HEK293 (cell line): ENCODE measurements around the gene BICC1.

ENCODE experiments used
- CTCF ChIA-PET: fragments of 350-600 bp; formaldehyde crosslinking; extraction: SDS; loops from one replicate; lab custom pipeline; 2021; ENCODE audit warnings: antibody characterized with exemption; lab: Yijun Ruan, JAX
- POLR2A ChIA-PET: fragments of 300-600 bp; formaldehyde crosslinking; extraction: SDS; loops from one replicate; lab custom pipeline; 2020; ENCODE audit warnings: antibody characterized with exemption, inconsistent platforms; lab: Yijun Ruan, JAX
- H3K27ac ChIP-seq: fragments of 200-500 bp; sonication (Bioruptor generic); 2 replicates; pipeline ENCODE4 v1.5.1; 2014; ENCODE audit warnings: low read depth, low read length, control low read depth, inconsistent platforms; ENCODE audit errors: extremely low read depth
- H3K36me3 ChIP-seq, 2 experiments: fragments of 200-500 bp in 1 of 2; sonication (Bioruptor generic) in 1 of 2; 1 replicate in 1 of 2; 2 replicates in 1 of 2; pipeline ENCODE4 v1.5.1; 2014 to 2017; ENCODE audit warnings: inconsistent platforms in 2 of 2, low read length in 2 of 2; ENCODE audit not compliant: control insufficient read depth in 2 of 2, insufficient read depth in 1 of 2
- H3K4me1 ChIP-seq: fragments of 200-500 bp; sonication (Bioruptor generic); 2 replicates; pipeline ENCODE4 v1.5.1; 2014; ENCODE audit warnings: mild to moderate bottlenecking, low read length, inconsistent platforms; ENCODE audit not compliant: control insufficient read depth, insufficient read depth
- H3K4me3 ChIP-seq: 2 replicates; pipeline ENCODE4 v1.5.1; 2011; ENCODE audit warnings: low read depth, mild to moderate bottlenecking, control low read depth, low read length, moderate library complexity
- H3K9me3 ChIP-seq: fragments of 200-500 bp; sonication (Bioruptor generic); 2 replicates; pipeline ENCODE4 v1.5.1; 2014; ENCODE audit warnings: low read depth, low read length, inconsistent platforms; ENCODE audit not compliant: control insufficient read depth, insufficient read depth
- BCL11B ChIP-seq: fragments of 450-650 bp; formaldehyde crosslinking; IDR thresholded peaks from 2 replicates; pipeline ENCODE4 v1.5.1; 2016; ENCODE audit warnings: low read depth, missing biosample characterization, missing genetic modification characterization
- INSM2 ChIP-seq: fragments of 450-650 bp; formaldehyde crosslinking; IDR thresholded peaks from 2 replicates; pipeline ENCODE4 v1.5.1; 2016; ENCODE audit warnings: missing biosample characterization, missing genetic modification characterization
- KLF10 ChIP-seq: fragments of 450-650 bp; IDR thresholded peaks from 2 replicates; pipeline ENCODE4 v1.5.1; 2018; ENCODE audit warnings: missing biosample characterization, mild to moderate bottlenecking, missing genetic modification characterization
- PRDM2 ChIP-seq: fragments of 450-650 bp; formaldehyde crosslinking; IDR thresholded peaks from 2 replicates; pipeline ENCODE4 v1.5.1; 2016; ENCODE audit warnings: missing biosample characterization, missing genetic modification characterization, borderline replicate concordance
- PRDM4 ChIP-seq: fragments of 450-650 bp; formaldehyde crosslinking; IDR thresholded peaks from 2 replicates; pipeline ENCODE4 v1.5.1; 2017; ENCODE audit warnings: missing biosample characterization, missing genetic modification characterization
- TCF7L2 ChIP-seq: IDR thresholded peaks from 2 replicates; pipeline ENCODE4 v1.6.1; 2011; ENCODE audit warnings: low read depth, mild to moderate bottlenecking, inconsistent platforms, low read length, moderate library complexity, borderline replicate concordance
- ZBTB20 ChIP-seq: fragments of 450-650 bp; formaldehyde crosslinking; IDR thresholded peaks from 2 replicates; pipeline ENCODE4 v1.5.1; 2016; ENCODE audit warnings: missing biosample characterization, missing genetic modification characterization
- ZFP41 ChIP-seq: fragments of 450-650 bp; formaldehyde crosslinking; IDR thresholded peaks from 2 replicates; pipeline ENCODE4 v1.5.1; 2016; ENCODE audit warnings: missing biosample characterization, missing genetic modification characterization, borderline replicate concordance
- ZNF138 ChIP-seq: fragments of 450-650 bp; formaldehyde crosslinking; IDR thresholded peaks from 2 replicates; pipeline ENCODE4 v1.5.1; 2016; ENCODE audit warnings: missing biosample characterization, missing genetic modification characterization, borderline replicate concordance
- ZNF211 ChIP-seq: fragments of 450-650 bp; formaldehyde crosslinking; IDR thresholded peaks from 2 replicates; pipeline ENCODE4 v1.5.1; 2016; ENCODE audit warnings: low read depth, missing biosample characterization, missing genetic modification characterization
- ZNF266 ChIP-seq: fragments of 450-650 bp; formaldehyde crosslinking; IDR thresholded peaks from 2 replicates; pipeline ENCODE4 v1.5.1; 2016; ENCODE audit warnings: missing biosample characterization, missing genetic modification characterization, low read depth
- ZNF280D ChIP-seq: fragments of 450-650 bp; formaldehyde crosslinking; IDR thresholded peaks from 2 replicates; pipeline ENCODE4 v1.5.1; 2016; ENCODE audit warnings: missing biosample characterization, missing genetic modification characterization
- ZNF354C ChIP-seq: fragments of 450-650 bp; formaldehyde crosslinking; IDR thresholded peaks from 2 replicates; pipeline ENCODE4 v1.5.1; 2016; ENCODE audit warnings: missing biosample characterization, missing genetic modification characterization, low read depth, borderline replicate concordance
- ZNF394 ChIP-seq: fragments of 450-650 bp; formaldehyde crosslinking; IDR thresholded peaks from 2 replicates; pipeline ENCODE4 v1.5.1; 2016; ENCODE audit warnings: missing biosample characterization, missing genetic modification characterization, mild to moderate bottlenecking, moderate library complexity, borderline replicate concordance
- ZNF571 ChIP-seq: fragments of 450-650 bp; formaldehyde crosslinking; IDR thresholded peaks from 2 replicates; pipeline ENCODE4 v1.5.0; 2017; ENCODE audit warnings: missing biosample characterization, missing genetic modification characterization
- ZNF660 ChIP-seq: fragments of 450-650 bp; IDR thresholded peaks from 2 replicates; pipeline ENCODE4 v1.5.1; 2018; ENCODE audit warnings: missing biosample characterization, mild to moderate bottlenecking, missing genetic modification characterization
- ZNF777 ChIP-seq: fragments of 450-650 bp; formaldehyde crosslinking; IDR thresholded peaks from 2 replicates; pipeline ENCODE4 v1.5.1; 2017; ENCODE audit warnings: missing biosample characterization, missing genetic modification characterization, borderline replicate concordance
- ZNF843 ChIP-seq: fragments of 450-650 bp; formaldehyde crosslinking; IDR thresholded peaks from 2 replicates; pipeline ENCODE4 v1.5.1; 2016; ENCODE audit warnings: missing biosample characterization, missing genetic modification characterization
- ZSCAN23 ChIP-seq: fragments of 450-650 bp; formaldehyde crosslinking; IDR thresholded peaks from 2 replicates; pipeline ENCODE4 v1.5.1; 2016; ENCODE audit warnings: missing biosample characterization, missing genetic modification characterization
- TF ChIP-seq, protein P1 (sequence below): fragments of 450-650 bp; formaldehyde crosslinking; IDR thresholded peaks from 2 replicates; pipeline ENCODE4 v1.5.1; 2017; ENCODE audit warnings: missing biosample characterization, missing genetic modification characterization
- TF ChIP-seq, protein P2 (sequence below): fragments of 450-650 bp; formaldehyde crosslinking; IDR thresholded peaks from 2 replicates; pipeline ENCODE4 v1.5.1; 2017; ENCODE audit warnings: missing biosample characterization, missing genetic modification characterization

The BICC1 gene

DNA sequence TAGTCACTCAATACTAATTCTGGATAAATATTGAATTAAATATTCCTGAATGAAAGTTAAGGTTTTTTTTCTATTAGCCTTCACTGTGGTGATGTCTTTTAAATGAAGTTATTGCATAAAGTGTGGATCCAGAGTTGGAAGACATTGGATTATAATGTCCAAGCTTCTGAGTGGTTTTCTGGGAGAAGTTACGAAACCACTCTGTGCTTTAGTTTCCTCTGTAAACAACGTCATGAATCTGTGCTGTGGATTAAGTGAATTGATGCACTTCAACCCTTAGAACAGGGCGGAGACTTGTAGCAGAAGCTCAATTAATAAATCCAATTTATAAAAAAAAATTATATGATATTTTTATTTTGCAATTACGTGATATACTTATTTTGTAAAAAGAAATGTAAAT lies 271.7 kb downstream of the BICC1 start (continued):
- TF ChIP-seq ZNF571 (tag by site-specific recombination) (no peak), BCL11B (tag by site-specific recombination) (no peak), ZBTB20 (tag by site-specific recombination) (no peak), ZNF138 (tag by site-specific recombination) (no peak), ZNF211 (no peak)

DNA sequence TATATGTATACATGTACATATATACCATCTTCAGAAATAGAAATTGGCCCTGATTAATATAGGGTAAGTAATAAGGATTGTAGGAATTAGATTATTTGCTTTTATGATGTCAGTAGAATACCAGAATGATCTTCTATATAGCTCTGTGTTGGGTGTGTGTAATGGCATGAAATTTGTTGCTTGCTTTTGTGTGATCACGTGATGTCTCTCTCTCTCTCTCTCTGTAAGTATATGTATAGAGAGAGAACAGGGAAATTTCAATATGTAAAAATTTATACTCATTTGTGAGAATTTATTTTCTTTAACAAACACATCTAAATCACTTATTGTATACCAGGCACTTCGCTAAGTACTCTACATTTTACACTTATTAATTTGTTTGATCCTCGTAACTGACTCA lies 272.7 kb downstream of the BICC1 start:
- Histone ChIP-seq H3K4me3 (no peak overlapping the region), H3K4me1 (no peaks in the 10 kb centered on the region), H3K9me3 (no peaks in the 10 kb centered on the region), H3K36me3 (no peaks in the 10 kb centered on the region), H3K27ac (no peak overlapping the region)
- ChIA-PET CTCF (interaction anchor here (0.8 to 1.2 kb wide), 2 partner anchors 168 to 1446 kb away, joined by 3 to 4 read pairs; no protein-coding TSS in a partner anchor), POLR2A (no interaction called here)
- TF ChIP-seq ZSCAN23, result no peak
- no peak for TF ChIP-seq INSM2 (tag by site-specific recombination)
- no peak for TF ChIP-seq PRDM4
- no peak for TF ChIP-seq ZNF266
- no peak for TF ChIP-seq ZNF394
- no peak for TF ChIP-seq KLF10
- TF ChIP-seq ZNF777 (tag by site-specific recombination), result no peak
- TF ChIP-seq ZNF280D (tag by site-specific recombination), result no peak
- no peak for TF ChIP-seq TCF7L2
- TF ChIP-seq ZNF843 (tag by site-specific recombination), result no peak
- TF ChIP-seq, protein P1, sequence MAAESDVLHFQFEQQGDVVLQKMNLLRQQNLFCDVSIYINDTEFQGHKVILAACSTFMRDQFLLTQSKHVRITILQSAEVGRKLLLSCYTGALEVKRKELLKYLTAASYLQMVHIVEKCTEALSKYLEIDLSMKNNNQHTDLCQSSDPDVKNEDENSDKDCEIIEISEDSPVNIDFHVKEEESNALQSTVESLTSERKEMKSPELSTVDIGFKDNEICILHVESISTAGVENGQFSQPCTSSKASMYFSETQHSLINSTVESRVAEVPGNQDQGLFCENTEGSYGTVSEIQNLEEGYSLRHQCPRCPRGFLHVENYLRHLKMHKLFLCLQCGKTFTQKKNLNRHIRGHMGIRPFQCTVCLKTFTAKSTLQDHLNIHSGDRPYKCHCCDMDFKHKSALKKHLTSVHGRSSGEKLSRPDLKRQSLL, result no peak
- no peak for TF ChIP-seq ZFP41 (tag by site-specific recombination)
- no peak for TF ChIP-seq ZNF354C (tag by site-specific recombination)
- no peak for TF ChIP-seq PRDM2 (tag by site-specific recombination)
- TF ChIP-seq ZNF660 (tag by site-specific recombination), result no peak
- no peak for TF ChIP-seq BCL11B (tag by site-specific recombination)
- TF ChIP-seq, protein P2, sequence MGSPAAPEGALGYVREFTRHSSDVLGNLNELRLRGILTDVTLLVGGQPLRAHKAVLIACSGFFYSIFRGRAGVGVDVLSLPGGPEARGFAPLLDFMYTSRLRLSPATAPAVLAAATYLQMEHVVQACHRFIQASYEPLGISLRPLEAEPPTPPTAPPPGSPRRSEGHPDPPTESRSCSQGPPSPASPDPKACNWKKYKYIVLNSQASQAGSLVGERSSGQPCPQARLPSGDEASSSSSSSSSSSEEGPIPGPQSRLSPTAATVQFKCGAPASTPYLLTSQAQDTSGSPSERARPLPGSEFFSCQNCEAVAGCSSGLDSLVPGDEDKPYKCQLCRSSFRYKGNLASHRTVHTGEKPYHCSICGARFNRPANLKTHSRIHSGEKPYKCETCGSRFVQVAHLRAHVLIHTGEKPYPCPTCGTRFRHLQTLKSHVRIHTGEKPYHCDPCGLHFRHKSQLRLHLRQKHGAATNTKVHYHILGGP (tag by site-specific recombination), result no peak
